GM18519 (cell line): ENCODE measurements around the gene SULT2B1.
"Not testable (repeated sequence)": the region's sequence is repeated elsewhere in the genome, so short reads cannot be mapped to it uniquely, and the experiment has no call there.

Source experiments
- ATAC-seq: cut with Tn5 transposase; IDR thresholded peaks from one replicate; pipeline ENCODE4 v1.9.1; 2021; ENCODE audit warnings: mild to moderate bottlenecking, moderate library complexity; ENCODE audit not compliant: unreplicated experiment, low FRiP score

Gene SULT2B1

DNA sequence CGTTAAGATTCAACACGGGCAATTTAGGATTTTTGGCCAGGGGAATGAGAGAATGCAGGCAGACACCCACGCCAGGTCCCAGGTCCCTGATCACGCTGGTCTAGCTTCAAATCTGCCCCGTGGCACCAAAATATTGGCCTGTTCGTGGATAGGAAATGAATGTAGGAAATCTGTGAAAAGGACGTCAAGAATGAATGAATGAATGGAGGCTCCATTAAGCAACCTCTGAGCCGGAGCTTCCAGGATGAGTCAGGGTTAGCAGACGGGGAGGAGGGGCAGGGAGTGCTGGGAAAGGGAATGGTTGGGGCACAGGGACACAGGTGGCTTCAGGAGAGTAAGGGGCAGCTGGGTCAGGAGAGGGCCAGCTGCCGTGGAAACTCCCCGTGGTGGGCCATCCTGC is 4.2 kb downstream of the SULT2B1 start:
- no peak for ATAC-seq

DNA sequence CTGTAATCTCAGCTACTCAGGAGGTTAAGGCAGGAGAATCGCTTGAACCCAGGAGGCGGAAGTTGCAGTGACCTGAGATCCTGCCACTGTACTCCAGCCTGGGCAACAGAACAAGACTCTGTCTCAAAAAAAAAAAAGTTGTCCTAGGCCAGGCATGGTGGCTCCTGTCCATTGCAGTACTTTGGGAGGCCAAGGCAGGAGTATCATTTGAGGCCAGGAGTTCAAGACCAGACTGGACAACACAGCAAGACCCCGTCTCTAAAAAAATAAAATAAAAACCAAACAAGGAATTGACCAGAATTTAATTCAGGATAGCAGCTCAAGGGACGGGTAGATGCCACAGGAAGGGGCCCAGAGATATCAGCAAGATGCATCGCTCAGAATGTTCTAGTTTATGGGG is 4.9 kb downstream of the SULT2B1 start:
- no peak for ATAC-seq

DNA sequence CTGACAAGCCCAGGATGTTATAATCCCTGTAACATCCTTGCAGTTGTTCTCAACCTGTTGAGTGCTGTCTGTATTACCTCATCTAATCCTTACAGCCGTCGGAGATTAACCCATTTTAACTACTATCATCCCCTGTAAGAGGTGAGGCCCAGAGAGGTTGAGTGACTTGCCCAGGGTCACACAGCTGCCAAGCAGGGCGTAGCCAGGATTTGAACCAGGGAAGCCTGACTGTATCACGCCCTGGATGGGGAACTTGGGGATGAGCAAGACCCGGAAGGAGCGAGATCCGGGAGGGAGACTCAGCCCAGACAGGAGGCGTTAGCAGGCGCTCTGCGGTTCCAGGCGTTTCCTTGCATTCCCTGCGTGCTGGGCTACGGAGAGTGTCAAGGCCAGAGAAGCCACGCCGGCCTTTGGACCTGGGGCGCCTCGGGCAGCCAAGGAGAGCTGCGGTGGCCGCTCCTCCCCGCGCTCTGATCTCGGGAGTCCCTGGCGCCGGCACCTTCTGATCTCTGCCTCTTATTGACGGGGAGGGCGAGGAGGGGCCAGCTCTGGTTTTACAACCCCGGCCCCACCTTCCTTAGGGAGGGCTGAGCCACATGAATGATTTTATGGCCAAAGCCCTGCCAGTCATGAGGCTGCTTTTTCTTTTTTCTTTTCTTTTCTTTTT is 6.2 kb downstream of the SULT2B1 start:
- ATAC-seq = no peak

DNA sequence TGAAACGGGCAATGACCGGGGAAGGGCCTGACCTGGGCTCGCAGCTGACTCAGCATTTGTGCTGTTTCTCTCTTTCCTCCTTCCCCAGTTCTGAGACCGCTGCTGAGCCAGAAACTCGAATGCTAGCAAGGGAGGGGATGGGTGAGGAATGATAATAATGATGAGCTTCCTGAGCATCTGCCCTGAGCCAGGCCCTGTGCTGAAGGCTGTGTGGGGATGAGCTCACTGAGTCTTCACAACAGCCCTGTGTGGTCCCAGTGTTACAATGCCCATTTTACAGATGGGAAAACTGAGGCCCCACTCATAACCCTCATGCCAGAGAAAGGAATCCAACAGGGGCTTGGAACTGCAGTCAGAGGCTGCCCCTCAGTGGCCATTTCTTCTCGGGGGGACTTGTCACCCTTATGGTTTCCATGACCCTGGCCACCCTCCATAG is 8.1 kb downstream of the SULT2B1 start:
- no peak for ATAC-seq

DNA sequence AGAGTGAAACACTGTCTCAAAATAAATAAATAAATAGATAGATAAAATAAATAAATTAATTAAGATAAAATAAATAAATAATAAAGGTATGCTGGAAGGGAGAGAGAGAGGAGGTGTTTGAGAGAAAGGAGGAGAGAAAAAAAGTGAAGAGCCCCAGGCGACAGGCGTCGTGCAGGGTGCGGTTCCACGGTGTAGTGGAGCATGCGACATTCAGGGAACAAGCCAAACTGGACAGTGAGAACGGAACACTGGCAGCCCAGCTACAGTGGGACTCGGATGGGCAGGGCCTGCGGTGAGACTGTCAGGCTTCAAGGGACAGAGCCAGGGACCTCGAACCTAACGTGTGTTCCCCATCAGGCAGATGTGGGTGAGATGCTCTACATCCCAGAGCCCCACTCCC is 9.4 kb downstream of the SULT2B1 start:
- ATAC-seq = no peak

DNA sequence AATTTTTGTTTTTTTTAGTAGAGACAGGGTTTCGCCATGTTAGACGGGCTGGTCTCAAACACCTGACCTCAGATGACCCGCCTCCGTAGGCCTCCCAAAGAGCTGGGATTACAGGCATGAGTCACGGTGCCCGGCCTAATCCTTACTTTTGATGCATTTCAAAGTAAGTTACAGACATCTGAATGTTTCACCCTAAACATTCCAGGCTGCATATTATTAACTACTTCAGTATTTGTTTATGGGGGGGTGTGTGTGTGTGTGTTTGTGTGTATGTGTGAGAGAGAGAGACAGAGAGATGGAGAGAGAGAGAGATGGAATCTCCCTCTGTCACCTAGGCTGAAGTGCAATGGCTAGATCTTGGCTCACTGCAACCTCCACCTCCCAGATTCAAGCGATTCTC is 13.1 kb downstream of the SULT2B1 start:
- ATAC-seq = no peak

DNA sequence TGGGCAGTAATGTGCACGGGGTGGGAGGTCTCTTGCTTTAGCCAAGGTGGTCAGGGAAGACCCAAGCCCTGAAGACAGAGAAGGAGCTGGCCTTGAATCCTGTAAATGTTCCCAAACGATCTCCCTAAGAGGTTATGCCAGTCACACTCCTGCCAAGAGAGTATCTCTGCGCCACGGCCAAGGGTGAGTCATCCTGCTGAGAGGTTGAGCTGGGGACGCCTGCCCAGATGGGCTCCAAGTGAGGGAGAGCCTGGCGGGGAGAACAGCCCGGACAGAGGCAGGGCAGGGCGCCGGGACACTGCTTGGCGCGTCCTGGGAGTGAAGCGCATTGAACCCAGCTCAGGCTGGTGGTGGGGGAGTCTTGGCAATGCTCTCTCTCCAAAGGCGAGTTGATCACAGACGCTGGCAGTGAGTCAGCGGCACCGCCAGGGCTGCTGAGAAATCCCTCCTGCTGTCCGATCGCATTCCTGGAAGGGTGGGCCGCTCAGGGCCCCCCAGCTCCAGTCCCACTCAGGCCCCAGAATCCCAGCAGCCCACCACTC is 16.4 kb downstream of the SULT2B1 start:
- no peak for ATAC-seq

DNA sequence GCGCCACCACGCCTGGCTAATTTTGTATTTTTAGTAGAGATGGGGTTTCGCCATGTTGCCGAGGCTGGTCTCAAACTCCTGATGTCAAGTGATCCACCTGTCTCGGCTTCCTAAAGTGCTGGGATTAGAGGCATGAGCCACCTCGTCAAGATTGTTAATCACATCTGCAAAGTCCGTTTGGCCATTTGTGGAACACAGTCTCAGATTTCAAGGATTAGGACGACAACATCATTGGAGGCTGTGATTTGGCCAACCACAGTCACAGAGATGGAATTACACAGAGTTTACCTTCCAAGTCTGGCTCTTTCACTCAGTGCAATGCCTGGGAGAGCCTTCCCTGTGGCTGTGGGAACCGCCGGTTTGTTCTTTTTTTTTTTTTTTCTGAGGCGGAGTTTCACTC is 17.8 kb downstream of the SULT2B1 start:
- no peak for ATAC-seq

DNA sequence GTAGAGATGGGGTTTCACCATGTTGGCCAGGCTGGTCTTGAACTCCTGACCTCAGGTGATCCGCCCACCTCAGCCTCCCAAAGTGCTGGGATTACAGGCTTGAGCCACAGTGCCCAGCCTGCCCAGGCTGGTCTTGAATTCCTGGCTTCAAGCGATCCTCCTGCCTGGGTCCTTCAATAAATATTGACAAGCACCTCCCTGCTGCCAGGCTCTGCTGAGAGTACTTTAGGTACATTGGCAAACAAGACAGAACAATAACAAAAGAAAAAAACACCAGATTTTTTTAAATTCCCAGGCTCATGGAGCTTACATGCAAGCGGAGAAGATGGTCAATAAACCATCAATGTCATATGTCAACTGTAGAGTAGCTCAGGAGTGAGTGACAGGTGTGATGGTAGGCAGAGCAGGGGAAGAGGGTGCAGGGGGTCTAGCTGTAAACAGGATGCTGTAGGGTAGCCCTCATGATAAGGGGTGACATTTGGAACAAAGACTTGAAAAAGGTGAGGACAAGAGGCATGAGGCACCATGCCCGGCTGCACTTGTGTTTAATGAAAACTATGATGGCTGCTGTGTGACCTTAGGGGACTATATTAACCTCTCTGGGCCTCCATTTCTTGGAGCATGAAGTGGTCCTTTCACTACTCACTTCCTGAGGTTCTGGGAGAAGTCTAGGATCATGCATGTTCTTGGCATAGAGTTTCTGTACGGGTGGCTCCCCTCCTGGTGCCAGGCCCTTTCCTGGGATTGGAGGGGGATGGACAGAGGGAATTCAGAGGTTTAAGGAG is 19.6 kb downstream of the SULT2B1 start:
- no peak for ATAC-seq

DNA sequence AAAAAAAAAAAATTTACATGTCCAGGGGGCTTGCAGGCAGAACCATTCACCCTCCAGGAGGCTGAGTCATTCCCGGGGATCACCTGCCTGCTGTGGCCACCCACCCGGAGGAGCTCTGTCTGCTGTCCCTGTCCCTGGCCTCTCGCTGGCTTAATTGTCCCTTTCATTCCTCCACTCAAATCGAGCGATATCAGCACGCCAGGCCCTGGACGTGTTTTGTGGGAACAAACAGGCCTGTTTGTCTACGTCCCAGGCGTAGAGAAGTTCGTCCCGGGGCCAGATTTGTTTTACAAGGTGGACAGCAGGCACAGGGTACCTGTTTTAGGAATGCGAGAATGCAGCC is 21.2 kb downstream of the SULT2B1 start:
- no peak for ATAC-seq

DNA sequence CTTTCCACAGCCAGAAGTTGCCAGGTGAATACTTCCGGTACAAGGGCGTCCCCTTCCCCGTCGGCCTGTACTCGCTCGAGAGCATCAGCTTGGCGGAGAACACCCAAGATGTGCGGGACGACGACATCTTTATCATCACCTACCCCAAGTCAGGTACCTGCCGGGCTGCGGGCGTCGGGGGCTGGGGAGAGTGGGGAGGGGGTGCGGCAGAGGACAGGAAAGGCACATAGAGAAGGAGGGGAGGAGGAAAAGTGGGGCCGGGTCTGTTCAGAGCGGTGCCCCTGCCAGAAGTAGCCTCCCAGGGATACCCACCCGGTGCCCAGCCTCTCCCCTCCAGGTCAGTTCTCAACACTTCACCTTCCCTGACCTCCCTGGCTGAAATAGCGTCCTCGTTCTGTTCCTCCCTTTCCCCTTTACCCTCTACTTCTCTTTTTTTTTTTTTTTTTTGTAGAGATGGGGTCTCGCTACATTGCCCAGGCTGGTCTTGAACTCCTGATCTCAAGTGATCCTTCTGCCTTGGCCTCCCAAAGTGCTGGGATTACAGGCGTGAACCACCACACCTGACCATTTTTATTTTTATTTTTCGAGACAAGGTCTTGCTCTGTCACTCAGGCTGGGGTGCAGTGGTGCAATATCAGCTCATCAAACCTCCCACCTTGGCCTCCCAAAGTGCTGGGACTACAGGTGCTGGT is 24.1 kb downstream of the SULT2B1 start:
- ATAC-seq = no peak

DNA sequence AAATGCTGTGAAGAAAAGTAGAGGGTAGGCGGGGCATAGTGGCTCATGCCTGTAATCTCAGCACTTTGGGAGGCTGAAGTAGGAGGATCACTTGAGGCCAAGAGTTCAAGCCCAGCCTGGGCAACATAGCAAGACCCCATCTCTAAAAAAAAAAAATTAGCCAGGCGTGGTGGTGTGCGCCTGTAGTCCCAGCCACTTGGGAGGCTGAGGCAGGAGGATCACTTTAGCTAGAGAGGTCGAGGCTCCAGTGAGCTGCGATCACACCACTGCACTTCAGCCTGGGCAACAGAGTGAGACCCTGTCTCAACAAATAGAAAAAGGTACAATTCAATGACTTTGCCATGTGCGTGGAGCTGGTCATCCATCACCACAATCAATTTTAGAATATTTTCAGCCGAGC is 25.9 kb downstream of the SULT2B1 start:
- not testable (repeated sequence) for ATAC-seq

DNA sequence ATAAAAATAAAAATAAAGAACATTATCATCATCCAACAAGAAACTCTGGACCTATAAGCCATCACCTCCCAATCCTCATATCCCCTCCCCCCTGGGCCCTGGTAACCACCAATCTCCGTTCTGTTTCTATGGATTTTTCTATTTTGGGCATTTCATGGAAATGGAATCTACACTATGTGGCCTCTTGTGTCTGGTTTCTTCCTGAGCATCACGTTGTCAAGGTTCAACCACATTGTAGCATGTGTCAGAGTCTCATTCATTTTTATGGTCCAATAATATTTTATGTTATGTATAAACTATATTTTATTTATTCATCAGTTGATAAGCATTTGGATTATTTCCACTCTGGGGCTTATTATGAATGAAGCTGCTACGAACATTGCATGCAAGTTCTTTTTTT is 26.9 kb downstream of the SULT2B1 start:
- no peak for ATAC-seq

DNA sequence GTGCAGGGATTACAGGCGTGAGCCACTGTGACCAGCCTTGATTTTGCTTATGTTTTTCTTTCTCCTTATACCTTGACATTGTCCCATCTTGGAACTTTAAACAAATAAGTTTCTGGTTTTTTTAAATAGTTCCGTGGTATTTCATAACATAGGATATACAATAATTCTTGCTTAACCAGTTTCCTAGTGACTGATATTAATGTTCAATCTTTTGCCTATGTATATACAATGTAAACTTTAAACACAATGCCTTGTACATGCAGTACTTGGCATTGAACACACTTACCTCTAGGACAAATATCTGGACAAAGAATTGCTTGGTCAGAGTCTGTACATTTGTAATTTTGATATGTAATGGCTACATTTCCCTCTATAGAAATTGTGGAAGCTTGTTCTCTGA is 30.2 kb downstream of the SULT2B1 start:
- no peak for ATAC-seq

DNA sequence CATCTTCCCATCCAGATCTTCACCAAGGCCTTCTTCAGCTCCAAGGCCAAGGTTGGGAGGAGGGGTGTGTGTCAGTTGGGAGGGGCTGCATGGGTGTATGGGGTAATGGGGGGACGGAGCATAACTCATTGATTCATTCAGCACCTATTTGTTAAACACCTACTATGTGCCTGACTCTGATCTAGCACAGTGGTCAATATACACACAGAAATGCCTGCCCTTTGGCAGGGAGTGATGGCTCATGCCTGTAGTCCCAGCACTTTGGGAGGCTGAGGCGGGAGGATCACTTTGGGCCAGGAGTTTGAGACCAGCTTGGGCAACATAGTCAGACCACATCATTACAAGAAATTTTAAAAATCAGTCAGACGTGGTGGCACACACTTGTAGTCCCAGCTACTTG is 35.4 kb downstream of the SULT2B1 start:
- ATAC-seq = no peak

DNA sequence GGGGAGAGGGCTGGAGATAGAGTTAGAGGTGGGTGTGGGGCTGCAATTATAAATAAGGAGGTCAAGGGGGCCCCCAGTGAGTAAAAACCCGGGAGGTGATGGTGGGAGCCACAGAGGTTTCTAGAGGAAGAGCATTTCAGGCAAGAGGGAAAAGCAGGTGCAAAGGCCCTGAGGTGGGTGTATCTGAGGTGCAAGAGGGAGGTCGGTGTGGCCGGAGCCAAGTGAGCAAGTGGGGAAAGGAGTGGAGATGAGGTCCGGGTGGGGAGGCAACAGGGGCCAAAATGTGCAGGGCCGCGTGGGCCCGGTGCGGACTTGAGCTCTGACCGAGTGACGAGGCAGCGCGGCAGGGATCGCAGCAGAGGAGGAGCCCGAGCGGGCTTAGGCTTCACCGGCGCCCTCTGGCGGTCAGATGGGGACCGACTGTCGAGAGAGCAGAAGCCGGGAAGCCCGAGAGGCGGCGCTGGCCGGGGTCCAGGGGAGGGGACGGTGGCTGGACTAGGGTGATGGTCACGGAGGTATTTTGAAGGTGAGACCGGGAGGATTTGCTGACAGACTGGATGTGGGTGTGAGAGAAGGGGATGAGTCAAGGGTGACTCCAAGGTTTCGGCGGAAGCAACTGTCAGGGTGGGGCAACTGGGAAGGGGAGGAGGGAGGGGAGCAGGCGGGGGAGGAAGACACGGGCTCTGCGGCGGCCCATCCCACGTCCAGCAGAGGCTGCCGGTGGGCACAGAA is 36.9 kb downstream of the SULT2B1 start:
- ATAC-seq = no peak

DNA sequence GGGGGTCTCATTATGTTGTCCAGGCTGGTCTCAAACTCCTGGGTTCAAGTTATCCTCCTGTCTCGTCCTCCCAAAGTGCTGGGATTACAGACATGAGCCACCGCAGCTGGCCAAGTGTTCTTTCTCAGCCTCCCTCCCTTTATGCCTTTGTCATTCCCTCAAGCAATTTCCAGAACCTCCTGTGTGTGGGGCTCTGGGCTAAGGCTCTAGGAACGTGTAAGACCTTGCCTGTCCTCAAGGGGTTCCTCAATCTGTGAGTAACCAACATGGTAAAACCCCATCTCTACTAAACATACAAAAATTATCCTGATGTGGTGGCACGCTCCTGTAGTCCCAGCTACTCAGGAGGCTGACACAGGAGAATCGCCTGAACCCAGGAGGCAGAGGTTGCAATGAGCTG is 39.0 kb downstream of the SULT2B1 start:
- ATAC-seq = no peak

DNA sequence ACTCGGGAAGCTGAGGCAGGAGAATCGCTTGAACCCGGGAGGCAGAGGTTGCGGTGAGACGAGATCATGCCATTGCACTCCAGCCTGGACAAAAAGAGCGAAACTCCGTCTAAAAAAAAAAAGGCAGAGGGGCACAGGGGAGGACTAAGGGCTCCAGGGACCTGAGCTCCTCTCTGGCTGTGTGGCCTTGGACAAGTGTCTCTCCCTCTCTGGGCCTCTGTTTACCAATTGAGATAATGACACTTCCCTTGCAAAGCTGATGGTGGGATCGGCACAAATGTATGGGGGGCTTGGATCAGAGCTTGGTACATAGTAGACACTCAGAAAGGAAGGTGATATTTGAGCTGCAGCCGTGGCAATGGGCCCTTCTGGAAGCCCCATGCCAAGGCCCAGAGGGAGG is 43.2 kb downstream of the SULT2B1 start:
- ATAC-seq = no peak

DNA sequence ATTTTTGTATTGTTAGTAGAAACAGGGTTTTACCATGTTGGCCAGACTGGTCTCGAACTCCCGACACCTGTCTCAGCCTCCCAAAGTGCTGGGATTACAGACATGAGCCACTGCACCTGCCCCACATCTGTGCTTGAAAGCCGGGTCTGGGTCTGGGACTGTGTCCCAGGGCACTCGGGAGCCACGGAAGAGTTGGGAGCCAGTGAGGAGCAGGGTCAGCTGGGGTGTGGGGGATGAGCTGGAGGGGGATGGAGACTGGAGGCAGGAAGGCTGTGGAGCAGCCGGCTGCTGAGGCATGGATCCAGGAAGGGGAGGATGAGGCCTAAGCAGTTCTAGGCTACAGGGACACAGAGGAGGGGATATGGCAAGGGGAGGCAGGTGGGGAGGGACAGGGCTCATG is 43.9 kb downstream of the SULT2B1 start:
- no peak for ATAC-seq

DNA sequence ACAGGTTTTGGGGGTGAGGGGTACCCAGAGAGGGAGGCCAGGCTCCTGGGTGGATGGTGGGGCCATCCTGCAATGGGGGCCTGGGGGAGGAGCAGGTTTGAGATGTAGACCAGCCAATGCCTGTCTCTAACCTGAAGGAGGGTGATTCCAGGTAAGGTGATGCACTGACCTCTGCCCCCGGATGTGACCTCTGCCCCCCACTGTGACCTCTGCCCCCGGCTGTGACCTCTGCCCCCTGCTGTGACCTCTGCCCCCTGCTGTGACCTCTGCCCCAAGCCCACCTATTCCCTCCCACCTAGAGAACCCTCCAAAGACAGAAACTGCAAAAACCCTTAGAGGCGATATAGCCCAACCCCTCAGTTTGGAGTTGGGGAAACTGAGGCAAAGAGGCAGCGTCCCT is 44.3 kb downstream of the SULT2B1 start:
- ATAC-seq = no peak
